Ishikawa (cell line): ENCODE data around the gene CERK.

Experiments
- CEBPB ChIP-seq: IDR thresholded peaks from 2 replicates; pipeline ENCODE4 v1.6.1; 2012
- EP300 ChIP-seq: IDR thresholded peaks from 2 replicates; pipeline ENCODE4 v1.6.1; 2012; ENCODE audit warnings: borderline replicate concordance
- REST ChIP-seq: IDR thresholded peaks from 2 replicates; pipeline ENCODE4 v1.6.1; 2012; ENCODE audit warnings: low read depth, mild to moderate bottlenecking
- ZBTB7A ChIP-seq: IDR thresholded peaks from 2 replicates; pipeline ENCODE4 v1.6.1; 2012; ENCODE audit warnings: low read depth

GRCh38 chr22:46666577-46667244 is 71.3 kb downstream of the CERK start:
- TF ChIP-seq REST (no peak), EP300 (no peak), CEBPB (no peak), ZBTB7A (no peak)
